ENCODE data around the gene PCSK2. TPM values are rescaled to one million over a fixed set of nuclear protein-coding genes. Genes with fewer than 3 reads are reported as not detected.

PCSK2 gene
- total and polyA plus RNA-seq, 4 donors: 0.51 to 9.8 (median 1.5) TPM

DNA sequence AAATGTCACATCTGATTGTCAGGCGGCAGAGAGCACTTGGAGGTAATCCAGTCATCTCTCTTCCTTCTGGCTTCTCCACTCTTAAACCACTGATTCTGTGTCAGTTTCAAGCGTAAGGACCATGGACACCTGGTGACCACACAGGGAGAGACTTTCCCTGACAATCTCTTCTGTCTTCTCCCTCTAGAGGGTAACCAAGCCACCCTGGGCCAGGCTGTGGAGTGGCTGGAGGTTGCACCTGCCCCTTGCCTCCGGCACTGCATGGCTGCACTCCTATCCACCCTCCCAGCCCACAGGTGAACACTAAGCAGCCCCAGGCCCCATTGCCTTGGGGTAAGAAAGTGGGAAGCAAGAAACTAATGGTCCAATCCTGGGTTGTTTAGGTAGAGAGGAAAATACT is 225.6 kb downstream of the PCSK2 start:
- Histone ChIP-seq H3K27me3 (ENCODE audit: control insufficient read depth in 3 of 3, insufficient read depth in 3 of 3, low read length in 2 of 3) (peaks cover 0 to 8% (median 3%) of the 10 kb centered on the region in 3 donors), H3K4me3 (no peak overlapping the region), H3K27ac (ENCODE audit: low read depth in 1 of 2, low read length in 1 of 2) (no peak overlapping the region), H3K36me3 (ENCODE audit: control insufficient read depth in 4 of 4, insufficient read depth in 4 of 4, low read length in 4 of 4) (no peaks in the 10 kb centered on the region), H3K9me3 (ENCODE audit: control insufficient read depth in 4 of 4, insufficient read depth in 3 of 4, low read length in 3 of 4) (peaks cover 0 to 4% (median 0%) of the 10 kb centered on the region in 4 donors), H3K9ac (ENCODE audit: insufficient read depth in 1 of 2, low read length in 2 of 2) (no peak overlapping the region), H3K4me1 (ENCODE audit: control insufficient read depth in 5 of 5, insufficient read depth in 5 of 5, low read length in 5 of 5) (no peaks in the 10 kb centered on the region)
- TF ChIP-seq, protein P1, sequence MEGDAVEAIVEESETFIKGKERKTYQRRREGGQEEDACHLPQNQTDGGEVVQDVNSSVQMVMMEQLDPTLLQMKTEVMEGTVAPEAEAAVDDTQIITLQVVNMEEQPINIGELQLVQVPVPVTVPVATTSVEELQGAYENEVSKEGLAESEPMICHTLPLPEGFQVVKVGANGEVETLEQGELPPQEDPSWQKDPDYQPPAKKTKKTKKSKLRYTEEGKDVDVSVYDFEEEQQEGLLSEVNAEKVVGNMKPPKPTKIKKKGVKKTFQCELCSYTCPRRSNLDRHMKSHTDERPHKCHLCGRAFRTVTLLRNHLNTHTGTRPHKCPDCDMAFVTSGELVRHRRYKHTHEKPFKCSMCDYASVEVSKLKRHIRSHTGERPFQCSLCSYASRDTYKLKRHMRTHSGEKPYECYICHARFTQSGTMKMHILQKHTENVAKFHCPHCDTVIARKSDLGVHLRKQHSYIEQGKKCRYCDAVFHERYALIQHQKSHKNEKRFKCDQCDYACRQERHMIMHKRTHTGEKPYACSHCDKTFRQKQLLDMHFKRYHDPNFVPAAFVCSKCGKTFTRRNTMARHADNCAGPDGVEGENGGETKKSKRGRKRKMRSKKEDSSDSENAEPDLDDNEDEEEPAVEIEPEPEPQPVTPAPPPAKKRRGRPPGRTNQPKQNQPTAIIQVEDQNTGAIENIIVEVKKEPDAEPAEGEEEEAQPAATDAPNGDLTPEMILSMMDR (IDR thresholded peaks at IDR 0.05; ENCODE audit: control extremely low read depth, extremely low read depth): no peak
- 74 to 90% methylated on average over 3 of the region's 3 CpGs for WGBS, 2 donors
- no peak for DNase-seq
- no peak for ATAC-seq (ENCODE audit: insufficient read depth, low FRiP score)

DNA sequence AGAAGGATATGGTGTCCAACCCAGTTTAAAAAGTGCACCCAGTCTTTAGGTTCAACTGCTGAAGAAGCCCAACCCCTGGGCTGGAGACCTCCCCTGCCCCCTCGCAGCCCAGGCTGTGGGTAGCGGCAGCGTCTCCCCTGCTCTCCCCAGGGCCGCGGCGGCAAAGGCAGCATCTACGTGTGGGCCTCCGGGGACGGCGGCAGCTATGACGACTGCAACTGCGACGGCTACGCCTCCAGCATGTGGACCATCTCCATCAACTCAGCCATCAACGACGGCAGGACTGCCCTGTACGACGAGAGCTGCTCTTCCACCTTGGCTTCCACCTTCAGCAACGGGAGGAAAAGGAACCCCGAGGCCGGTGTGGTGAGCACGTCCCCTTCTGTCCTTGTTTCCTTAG is 226.8 kb downstream of the PCSK2 start:
- H3K4me1 ChIP-seq (ENCODE audit: control insufficient read depth in 5 of 5, insufficient read depth in 5 of 5, low read length in 5 of 5): no peaks in the 10 kb centered on the region
- peaks cover 0 to 5% (median 0%) of the 10 kb centered on the region in 4 donors for H3K9me3 ChIP-seq (ENCODE audit: control insufficient read depth in 4 of 4, insufficient read depth in 3 of 4, low read length in 3 of 4)
- no peak for ATAC-seq (ENCODE audit: insufficient read depth, low FRiP score)
- TF ChIP-seq, protein P1 (IDR thresholded peaks at IDR 0.05; ENCODE audit: control extremely low read depth, extremely low read depth): no peak
- H3K36me3 ChIP-seq (ENCODE audit: control insufficient read depth in 4 of 4, insufficient read depth in 4 of 4, low read length in 4 of 4): no peaks in the 10 kb centered on the region
- no peak overlapping the region for H3K4me3 ChIP-seq
- peaks cover 0 to 8% (median 3%) of the 10 kb centered on the region in 3 donors for H3K27me3 ChIP-seq (ENCODE audit: control insufficient read depth in 3 of 3, insufficient read depth in 3 of 3, low read length in 2 of 3)
- H3K9ac ChIP-seq (ENCODE audit: insufficient read depth in 1 of 2, low read length in 2 of 2): no peak overlapping the region
- DNase-seq: no peak
- WGBS, 2 donors: 88 to 93% methylated on average over 22 of the region's 22 CpGs
- H3K27ac ChIP-seq (ENCODE audit: low read depth in 1 of 2, low read length in 1 of 2): no peak overlapping the region

DNA sequence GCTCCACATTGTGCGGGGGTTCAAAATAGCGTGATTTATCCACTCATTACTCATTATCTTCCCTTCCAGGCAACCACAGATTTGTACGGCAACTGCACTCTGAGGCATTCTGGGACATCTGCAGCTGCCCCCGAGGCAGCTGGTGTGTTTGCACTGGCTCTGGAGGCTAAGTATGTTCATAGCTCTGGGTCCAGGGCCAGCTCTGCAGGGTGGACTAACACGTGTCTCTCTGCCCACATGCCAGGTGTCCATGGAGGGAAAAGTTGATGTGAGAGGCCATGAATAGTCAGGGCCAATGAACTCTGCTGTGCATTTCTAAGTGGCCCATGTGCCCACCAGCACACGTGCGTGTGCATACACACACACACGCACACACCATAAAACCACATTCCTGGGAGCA is 229.4 kb downstream of the PCSK2 start:
- Histone ChIP-seq H3K36me3 (ENCODE audit: control insufficient read depth in 4 of 4, insufficient read depth in 4 of 4, low read length in 4 of 4) (no peaks in the 10 kb centered on the region), H3K27me3 (ENCODE audit: control insufficient read depth in 3 of 3, insufficient read depth in 3 of 3, low read length in 2 of 3) (peaks cover 0 to 8% (median 3%) of the 10 kb centered on the region in 3 donors), H3K4me3 (no peak overlapping the region), H3K9me3 (ENCODE audit: control insufficient read depth in 4 of 4, insufficient read depth in 3 of 4, low read length in 3 of 4) (peaks cover 0 to 5% (median 0%) of the 10 kb centered on the region in 4 donors), H3K9ac (ENCODE audit: insufficient read depth in 1 of 2, low read length in 2 of 2) (no peak overlapping the region), H3K27ac (ENCODE audit: low read depth in 1 of 2, low read length in 1 of 2) (no peak overlapping the region), H3K4me1 (ENCODE audit: control insufficient read depth in 5 of 5, insufficient read depth in 5 of 5, low read length in 5 of 5) (no peaks in the 10 kb centered on the region)
- TF ChIP-seq, protein P1 (IDR thresholded peaks at IDR 0.05; ENCODE audit: control extremely low read depth, extremely low read depth): no peak
- DNase-seq (no peak), ATAC-seq (ENCODE audit: insufficient read depth, low FRiP score) (no peak)
- 86% methylated on average over 8 of the region's 8 CpGs for WGBS, 2 donors

DNA sequence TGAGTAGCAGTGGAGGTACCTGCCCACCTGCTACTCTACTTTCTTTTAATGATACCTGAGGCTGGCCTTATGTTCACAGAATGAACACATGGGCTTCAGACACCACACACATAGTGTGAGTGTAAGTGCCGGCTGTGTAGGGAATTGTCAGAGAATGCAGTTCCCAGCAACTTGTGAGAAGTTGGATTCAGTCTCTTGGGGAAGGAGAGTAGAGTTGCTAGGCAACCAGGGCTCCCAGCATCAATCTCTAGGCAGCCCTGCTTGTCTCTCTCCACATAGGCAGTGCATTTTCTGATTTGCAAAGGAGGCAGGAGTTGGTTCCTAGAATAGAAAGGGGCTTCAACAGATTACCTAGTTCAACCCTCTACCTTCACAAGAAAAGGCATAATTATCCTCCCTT is 230.2 kb downstream of the PCSK2 start:
- H3K36me3 ChIP-seq (ENCODE audit: control insufficient read depth in 4 of 4, insufficient read depth in 4 of 4, low read length in 4 of 4): no peaks in the 10 kb centered on the region
- TF ChIP-seq, protein P1 (IDR thresholded peaks at IDR 0.05; ENCODE audit: control extremely low read depth, extremely low read depth): no peak
- ATAC-seq (ENCODE audit: insufficient read depth, low FRiP score): no peak
- WGBS, 2 donors: 68 to 70% methylated on average over 1 of the region's 1 CpG
- H3K9me3 ChIP-seq (ENCODE audit: control insufficient read depth in 4 of 4, insufficient read depth in 3 of 4, low read length in 3 of 4): peaks cover 0 to 5% (median 0%) of the 10 kb centered on the region in 4 donors
- no peak overlapping the region for H3K4me3 ChIP-seq
- no peak overlapping the region for H3K27ac ChIP-seq (ENCODE audit: low read depth in 1 of 2, low read length in 1 of 2)
- peaks cover 0 to 4% (median 3%) of the 10 kb centered on the region in 3 donors for H3K27me3 ChIP-seq (ENCODE audit: control insufficient read depth in 3 of 3, insufficient read depth in 3 of 3, low read length in 2 of 3)
- H3K9ac ChIP-seq (ENCODE audit: insufficient read depth in 1 of 2, low read length in 2 of 2): no peak overlapping the region
- no peaks in the 10 kb centered on the region for H3K4me1 ChIP-seq (ENCODE audit: control insufficient read depth in 5 of 5, insufficient read depth in 5 of 5, low read length in 5 of 5)
- DNase-seq: no peak

Measured in lung (tissue), 12 donors.